ENCODE measurements around the gene NDFIP2. TPM values are rescaled to one million over a fixed set of nuclear protein-coding genes. Genes with fewer than 3 reads are reported as not detected.

NDFIP2 gene
- total and polyA plus RNA-seq, 10 of the 15 experiments (the other 5 are each of a cell fraction or from before 2014, with no cell fraction given) = 17.9 to 57.2 (median 30.6) TPM

GRCh38 chr13:79512950-79513349 is 32.0 kb downstream of the NDFIP2 start:
- SMC1A ChIA-PET (ENCODE audit: uncharacterized antibody, unreplicated experiment) = interaction anchor here (0.9 to 1.8 kb wide), 4 partner anchors 10 to 88 kb away, joined by 3 to 10 read pairs (median 3); no protein-coding TSS in a partner anchor
- H3K9me3 ChIP-seq (replicated peaks; ENCODE audit: control insufficient read depth, insufficient read depth, low read length) = no peaks in the 10 kb centered on the region
- H2AFZ ChIP-seq (ENCODE audit: control insufficient read depth, low read depth, low read length) = no peak overlapping the region
- DNase-seq (ENCODE audit: low read depth, low spot score) (no peak), ATAC-seq (no peak), FAIRE-seq (no peak)
- in situ Hi-C loops (cut with MboI) = no loop called here
- no peak overlapping the region for H3K27ac ChIP-seq (ENCODE audit: control insufficient read depth, insufficient read depth)
- CTCF ChIA-PET = interaction anchor here (0.6 to 2.5 kb wide), 5 partner anchors 10 to 1570 kb away, joined by 3 to 9 read pairs (median 4); no protein-coding TSS in a partner anchor
- H3K4me1 ChIP-seq (ENCODE audit: control insufficient read depth, insufficient read depth, low read length) = no peaks in the 10 kb centered on the region
- no peak overlapping the region for H3K4me2 ChIP-seq (ENCODE audit: control insufficient read depth, insufficient read depth)
- intact Hi-C loops (cut with micrococcal nuclease; ENCODE audit: unreplicated experiment) = no loop called here
- BruUV-seq (replicated peaks) = no TSS peak
- H3K36me3 ChIP-seq (ENCODE audit: control insufficient read depth in 2 of 2, insufficient read depth in 2 of 2, low read length in 1 of 2) = no peaks in the 10 kb centered on the region
- no peaks in the 10 kb centered on the region for H4K20me1 ChIP-seq (ENCODE audit: control insufficient read depth, insufficient read depth)
- RAD21 ChIA-PET (ENCODE audit: unreplicated experiment) = interaction anchor here (1.4 to 1.5 kb wide), 2 partner anchors 28 to 89 kb away, joined by 4 read pairs; no protein-coding TSS in a partner anchor
- H3K79me2 ChIP-seq (ENCODE audit: control insufficient read depth, insufficient read depth, low read length) = no peaks in the 10 kb centered on the region
- H3K27me3 ChIP-seq (replicated peaks in 1 of 2; ENCODE audit: control insufficient read depth in 2 of 2, insufficient read depth in 2 of 2, low read length in 1 of 2) = no peaks in the 10 kb centered on the region
- H3K9ac ChIP-seq (ENCODE audit: control insufficient read depth, insufficient read depth, low read length) = no peak overlapping the region
- no peak overlapping the region for H3K4me3 ChIP-seq
- TF ChIP-seq ESRRA (IDR thresholded peaks at IDR 0.05; ENCODE audit: low read length) (no peak), YY1 (IDR thresholded peaks at IDR 0.05; ENCODE audit: low read depth, low read length) (no peak), IKZF1 (conservative IDR thresholded peaks at IDR 0.05) (no peak), CBX3 (IDR thresholded peaks at IDR 0.05; ENCODE audit: borderline replicate concordance, low read depth) (no peak), MYB (IDR thresholded peaks at IDR 0.05; ENCODE audit: borderline replicate concordance, low read depth, low read length) (no peak), ZNF274 (IDR thresholded peaks at IDR 0.05; ENCODE audit: insufficient read depth, insufficient read length) (no peak), POLR2AphosphoS2 (IDR thresholded peaks at IDR 0.05; ENCODE audit: low read depth, low read length) (no peak), RB1 (IDR thresholded peaks at IDR 0.05; ENCODE audit: borderline replicate concordance) (no peak), NFIC (IDR thresholded peaks at IDR 0.05; ENCODE audit: low read depth, low read length) (no peak), SUZ12 (IDR thresholded peaks at IDR 0.05; ENCODE audit: unreplicated experiment) (no peak), CEBPB (IDR thresholded peaks at IDR 0.05; ENCODE audit: borderline replicate concordance in 1 of 2, low read depth in 2 of 2, low read length in 2 of 2) (no peak), LARP7 (IDR thresholded peaks at IDR 0.05) (no peak), ZBTB33 (IDR thresholded peaks at IDR 0.05) (no peak), SRF (IDR thresholded peaks at IDR 0.05; ENCODE audit: low read depth in 2 of 2, low read length in 2 of 2) (no peak), ZZZ3 (IDR thresholded peaks at IDR 0.05; ENCODE audit: control insufficient read depth, insufficient read length, low read depth) (no peak), ATF7 (IDR thresholded peaks at IDR 0.05; ENCODE audit: low read depth) (no peak), SUPT20H (IDR thresholded peaks at IDR 0.05; ENCODE audit: borderline replicate concordance, control insufficient read depth, low read depth, low read length) (no peak), EP300 (IDR thresholded peaks at IDR 0.05; ENCODE audit: borderline replicate concordance in 1 of 2, control insufficient read depth in 1 of 2, low read depth in 2 of 2, low read length in 2 of 2) (no peak), JUNB (IDR thresholded peaks at IDR 0.05) (no peak)
- TF ChIP-seq, protein P1, sequence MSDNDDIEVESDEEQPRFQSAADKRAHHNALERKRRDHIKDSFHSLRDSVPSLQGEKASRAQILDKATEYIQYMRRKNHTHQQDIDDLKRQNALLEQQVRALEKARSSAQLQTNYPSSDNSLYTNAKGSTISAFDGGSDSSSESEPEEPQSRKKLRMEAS (IDR thresholded peaks at IDR 0.05; ENCODE audit: low read depth, low read length) = no peak
- POLR2A ChIA-PET = no interaction called here
